Retinal pigment epithelial cell (primary cell): Measurements from ENCODE around the gene MAP2.

Experiments
- DNase-seq: peaks from one replicate; pipeline ENCODE4 v3.0.0-alpha.2; 2010; ENCODE audit warnings: low read depth
- H3K4me3 ChIP-seq: 2 replicates; pipeline ENCODE4 v1.5.1; 2011; ENCODE audit warnings: mild to moderate bottlenecking, low read length, control low read depth, moderate library complexity
- TF ChIP-seq, protein P1 (sequence below): conservative IDR thresholded peaks from 2 replicates; pipeline ENCODE4 v1.5.1; 2011; ENCODE audit warnings: low read depth, low read length, control low read depth, inconsistent platforms

Gene MAP2

DNA sequence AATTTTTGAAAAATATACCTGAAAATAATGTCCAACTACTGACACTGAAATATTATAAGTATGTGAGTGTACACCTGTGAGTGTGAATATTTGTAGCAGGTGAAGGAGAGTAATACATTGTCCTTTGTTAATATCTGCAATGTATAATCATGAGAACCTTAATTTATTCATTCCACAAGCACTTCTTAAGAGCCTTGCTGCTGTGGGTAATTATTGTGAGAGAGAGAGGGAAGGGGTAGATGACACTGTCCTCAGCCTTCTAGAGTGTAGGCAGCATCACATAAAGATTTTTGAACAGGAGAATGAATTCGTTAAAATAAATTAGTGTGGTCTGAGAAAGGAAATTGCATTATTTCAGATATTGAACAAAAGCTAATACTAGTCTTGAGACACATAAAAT, 157.2 kb downstream of the MAP2 start:
- H3K4me3 ChIP-seq = no peak overlapping the region
- TF ChIP-seq, protein P1, sequence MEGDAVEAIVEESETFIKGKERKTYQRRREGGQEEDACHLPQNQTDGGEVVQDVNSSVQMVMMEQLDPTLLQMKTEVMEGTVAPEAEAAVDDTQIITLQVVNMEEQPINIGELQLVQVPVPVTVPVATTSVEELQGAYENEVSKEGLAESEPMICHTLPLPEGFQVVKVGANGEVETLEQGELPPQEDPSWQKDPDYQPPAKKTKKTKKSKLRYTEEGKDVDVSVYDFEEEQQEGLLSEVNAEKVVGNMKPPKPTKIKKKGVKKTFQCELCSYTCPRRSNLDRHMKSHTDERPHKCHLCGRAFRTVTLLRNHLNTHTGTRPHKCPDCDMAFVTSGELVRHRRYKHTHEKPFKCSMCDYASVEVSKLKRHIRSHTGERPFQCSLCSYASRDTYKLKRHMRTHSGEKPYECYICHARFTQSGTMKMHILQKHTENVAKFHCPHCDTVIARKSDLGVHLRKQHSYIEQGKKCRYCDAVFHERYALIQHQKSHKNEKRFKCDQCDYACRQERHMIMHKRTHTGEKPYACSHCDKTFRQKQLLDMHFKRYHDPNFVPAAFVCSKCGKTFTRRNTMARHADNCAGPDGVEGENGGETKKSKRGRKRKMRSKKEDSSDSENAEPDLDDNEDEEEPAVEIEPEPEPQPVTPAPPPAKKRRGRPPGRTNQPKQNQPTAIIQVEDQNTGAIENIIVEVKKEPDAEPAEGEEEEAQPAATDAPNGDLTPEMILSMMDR = no peak
- DNase-seq = no peak

DNA sequence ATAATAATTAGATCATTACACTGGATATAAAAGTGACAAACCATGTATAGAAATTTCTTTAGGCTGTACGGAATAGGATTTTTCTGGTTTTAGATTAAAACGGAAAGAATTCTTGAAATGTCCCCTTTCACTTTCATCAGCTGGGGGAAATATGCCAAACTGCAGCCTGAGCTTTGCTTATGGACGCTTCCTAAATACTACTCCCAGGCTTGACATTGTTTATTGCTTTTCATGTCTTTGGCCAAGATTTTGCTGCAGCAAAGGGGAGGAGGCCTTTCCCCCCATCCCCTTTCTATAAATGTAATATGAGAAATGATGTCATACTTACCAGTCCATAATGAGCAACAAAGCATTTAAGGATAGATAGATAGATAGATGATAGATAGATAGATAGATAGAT, 158.4 kb downstream of the MAP2 start:
- TF ChIP-seq, protein P1 = no peak
- no peak for DNase-seq
- H3K4me3 ChIP-seq = no peak overlapping the region

DNA sequence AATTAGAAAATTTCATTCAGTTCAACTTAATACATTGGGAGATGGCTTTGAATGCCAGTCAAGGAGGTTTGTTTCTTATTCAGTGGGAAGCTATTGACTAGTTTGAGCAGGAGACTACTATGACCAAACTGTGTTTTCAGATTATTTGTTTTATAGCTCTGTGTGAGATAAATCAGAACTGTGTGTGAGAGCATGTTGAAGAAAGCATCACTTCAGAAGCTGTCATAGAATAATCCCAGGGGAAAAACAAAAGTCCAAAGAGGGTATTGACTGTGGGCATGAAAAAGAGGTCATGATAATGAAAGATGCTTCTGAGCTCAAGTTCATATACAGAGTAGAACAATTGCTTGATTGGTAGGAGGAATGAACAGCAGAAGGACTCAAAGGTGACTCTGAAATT, 160.6 kb downstream of the MAP2 start:
- DNase-seq = no peak

DNA sequence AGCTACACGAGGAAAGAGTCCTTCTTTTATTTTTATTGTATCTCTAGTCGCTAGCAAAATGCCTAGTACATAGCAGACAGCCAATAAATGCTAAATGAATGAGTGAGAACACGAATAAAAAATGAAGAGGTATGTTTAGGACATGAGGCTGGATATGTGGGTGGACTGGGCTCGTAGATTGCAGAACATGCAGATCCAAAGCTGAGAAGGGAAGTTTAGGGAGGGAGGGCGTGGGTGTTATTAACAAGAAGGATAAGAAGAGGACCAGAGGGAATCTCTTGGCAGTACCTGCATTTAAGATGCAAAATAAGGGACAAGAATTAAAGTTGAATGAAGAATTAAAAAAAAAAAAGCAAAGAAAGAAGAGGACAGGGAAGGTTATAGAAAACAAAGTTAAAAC, 161.1 kb downstream of the MAP2 start:
- no peak overlapping the region for H3K4me3 ChIP-seq
- TF ChIP-seq, protein P1 = no peak
- no peak for DNase-seq

More for the DNA sequence above, 160.6 kb downstream of the MAP2 start:
- no peak overlapping the region for H3K4me3 ChIP-seq
- TF ChIP-seq, protein P1 = no peak

DNA sequence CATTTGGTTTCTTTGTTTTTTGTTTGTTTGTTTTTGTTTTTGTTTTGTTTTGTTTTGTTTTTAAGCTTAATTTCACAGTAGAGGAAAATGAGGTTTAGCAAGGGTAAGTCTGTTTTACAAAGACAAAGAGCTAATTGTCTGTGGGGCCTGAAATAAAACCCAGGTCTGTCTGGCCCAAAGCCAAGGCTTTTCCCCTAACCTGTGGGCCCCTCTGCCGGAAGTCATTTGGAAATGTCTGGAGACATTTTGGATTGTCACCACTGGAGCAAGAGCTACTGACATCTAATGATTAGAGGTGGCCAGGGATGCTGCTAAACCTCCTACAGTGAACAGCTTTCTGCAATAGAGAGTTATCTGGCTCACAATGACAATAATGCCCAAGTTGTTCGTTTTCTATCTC, 167.2 kb downstream of the MAP2 start:
- TF ChIP-seq, protein P1 = no peak
- H3K4me3 ChIP-seq = no peak overlapping the region

DNA sequence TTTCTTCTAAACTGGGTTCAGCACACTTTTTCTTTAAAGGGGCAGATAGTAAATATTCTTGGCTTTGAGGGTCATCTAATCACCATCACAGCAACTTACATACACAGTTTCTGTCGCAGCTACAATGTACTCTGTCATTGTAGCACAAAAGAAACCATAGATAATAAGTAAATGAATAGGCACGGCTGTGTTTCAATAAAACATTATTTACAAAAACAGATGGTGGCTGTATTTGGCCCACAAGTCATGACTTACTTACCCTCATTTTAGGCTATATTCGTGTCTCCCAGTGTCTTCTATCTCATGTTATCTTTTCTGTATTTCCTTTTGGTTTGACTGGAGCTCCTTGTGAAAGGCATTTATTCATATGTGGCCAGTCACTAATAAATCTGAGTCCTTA, 168.3 kb downstream of the MAP2 start:
- TF ChIP-seq, protein P1 = no peak

More for the DNA sequence above, 167.2 kb downstream of the MAP2 start:
- no peak for DNase-seq

DNA sequence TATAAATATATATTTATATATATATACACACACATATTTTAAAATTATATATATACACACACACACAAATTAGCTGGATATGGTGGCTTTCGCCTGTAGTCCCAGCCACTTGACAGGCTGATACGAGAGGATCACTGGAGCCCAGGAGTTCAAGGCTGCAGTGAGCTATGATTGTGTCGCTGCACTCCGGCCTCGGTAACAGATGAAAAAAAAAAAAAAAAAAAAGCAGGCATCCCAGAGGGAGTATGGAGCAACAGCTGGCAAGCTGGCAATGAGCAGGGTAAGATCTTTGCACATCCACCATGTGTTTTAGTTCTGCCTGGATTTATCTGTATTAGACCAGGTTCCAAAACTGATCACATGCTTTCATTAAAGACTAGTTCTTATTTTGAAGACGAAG, 170.1 kb downstream of the MAP2 start:
- TF ChIP-seq, protein P1 = no peak
- no peak for DNase-seq
- no peak overlapping the region for H3K4me3 ChIP-seq

More for the DNA sequence above, 168.3 kb downstream of the MAP2 start:
- no peak overlapping the region for H3K4me3 ChIP-seq
- no peak for DNase-seq
